Lower leg skin (tissue), 4 donors: ENCODE measurements around the gene TPTE. TPM values are rescaled to one million over a fixed set of nuclear protein-coding genes. Genes with fewer than 3 reads are reported as not detected.
"Not testable (repeated sequence)": the region's sequence is repeated elsewhere in the genome, so short reads cannot be mapped to it uniquely, and the experiment has no call there.

Experiments
- DNase-seq, 2 donors: peaks; one replicate each; pipeline ENCODE4 v3.0.0-alpha.2; 2019; ENCODE audit warnings: low spot score in 2 of 2
- H3K4me3 ChIP-seq: fragments of 200-600 bp; sonication (generic); 2 replicates; pipeline ENCODE4 v1.5.1; 2017; ENCODE audit warnings: mild to moderate bottlenecking, low read depth; ENCODE audit not compliant: poor library complexity, severe bottlenecking
- CTCF ChIP-seq, 3 donors: fragments of 450-650 bp; IDR thresholded peaks; one replicate each; pipeline ENCODE4 v1.5.1; 2016; ENCODE audit warnings: antibody characterized with exemption in 3 of 3, mild to moderate bottlenecking in 3 of 3, moderate library complexity in 2 of 3
- POLR2A ChIP-seq, 2 donors: fragments of 450-650 bp; IDR thresholded peaks; one replicate each; pipeline ENCODE4 v1.6.1; 2016 to 2017; ENCODE audit warnings: antibody characterized with exemption in 2 of 2, mild to moderate bottlenecking in 1 of 2, moderate library complexity in 1 of 2
- WGBS, 2 donors: methylation state at CpG; one replicate each; pipeline ENCODE4 v1.1.5; 2018; 5-methylcytosine and 5-hydroxymethylcytosine counted together
- intact Hi-C: fragments of 100-400 bp; cut with DNase I; formaldehyde crosslinking; loops from one replicate; pipeline ENCODE4 v1.15.0; 2023; ENCODE audit warnings: low total_unique reads
- total RNA-seq, 4 donors: library from RNA; depleted of rRNA; stranded (reverse); fragments of >200 nt; gene quantifications; one replicate each; pipeline ENCODE4 v1.1.0, GENCODE V29; 2016

The TPTE gene
- total RNA-seq, 4 donors from 2014 or later: not detected

- WGBS, 2 donors: 34 to 41% methylated on average over 4 of the region's 4 CpGs
- H3K4me3 ChIP-seq: no peak overlapping the region
- TF ChIP-seq POLR2A (IDR thresholded peaks at IDR 0.05) (no peak), CTCF (IDR thresholded peaks at IDR 0.05) (no peak)
- DNase-seq: no peak
- intact Hi-C loops: no loop called here
These were observed 119.1 kb downstream of the TPTE start for GRCh38 chr21:10640446-10640845.

GRCh38 chr21:10641107-10641506 lies 119.7 kb downstream of the TPTE start:
- TF ChIP-seq POLR2A (IDR thresholded peaks at IDR 0.05): no peak
- TF ChIP-seq CTCF (IDR thresholded peaks at IDR 0.05): no peak
- intact Hi-C loops: no loop called here
- DNase-seq: peak in 1 of 2 donors; percentile 83
- WGBS, 2 donors: 54 to 67% methylated on average over 1 of the region's 1 CpG
- H3K4me3 ChIP-seq: no peak overlapping the region

GRCh38 chr21:10645667-10646066 lies 124.3 kb downstream of the TPTE start:
- intact Hi-C loops, H3K4me3 ChIP-seq, DNase-seq: not testable (repeated sequence)
- WGBS, 2 donors: 38 to 43% methylated on average over 5 of the region's 5 CpGs

- intact Hi-C loops, H3K4me3 ChIP-seq: not testable (repeated sequence)
- WGBS, 2 donors: 49 to 60% methylated on average over 4 of the region's 4 CpGs
- DNase-seq: peak in 1 of 2 donors; percentile 80
These were observed 128.2 kb downstream of the TPTE start for GRCh38 chr21:10649350-10650149.

- WGBS, 2 donors: 26 to 32% methylated on average over 2 of the region's 2 CpGs
- H3K4me3 ChIP-seq, DNase-seq, intact Hi-C loops: not testable (repeated sequence)
These were observed 128.9 kb downstream of the TPTE start for GRCh38 chr21:10650297-10650696.
